Amygdala (tissue), 56 donors: ENCODE data around the gene ARFRP1.
"Not testable (repeated sequence)": the region's sequence is repeated elsewhere in the genome, so short reads cannot be mapped to it uniquely, and the experiment has no call there.

Experiments used
- DNase-seq, 56 donors: peaks; one replicate each; lab custom pipeline; 2025; lab: John Stamatoyannopoulos, UW

Gene ARFRP1

GRCh38 chr20:63733579-63734081 lies 25.9 kb upstream of the ARFRP1 start:
- DNase-seq, result no peak

GRCh38 chr20:63733117-63733516 lies 25.3 kb upstream of the ARFRP1 start:
- no peak for DNase-seq

- no peak for DNase-seq
Observed at GRCh38 chr20:63732118-63733095, 24.6 kb upstream of the ARFRP1 start.

- DNase-seq, result no peak
Observed at GRCh38 chr20:63731410-63731809, 23.6 kb upstream of the ARFRP1 start.

- not testable (repeated sequence) for DNase-seq
Observed at GRCh38 chr20:63730189-63730733, 22.5 kb upstream of the ARFRP1 start.

GRCh38 chr20:63722967-63723622 lies 15.3 kb upstream of the ARFRP1 start:
- DNase-seq, result not testable (repeated sequence)

GRCh38 chr20:63718996-63719395 lies 11.2 kb upstream of the ARFRP1 start:
- no peak for DNase-seq

- no peak for DNase-seq
Observed at GRCh38 chr20:63714858-63715257, 7.1 kb upstream of the ARFRP1 start.

- no peak for DNase-seq
Observed at GRCh38 chr20:63712191-63712590, 4.4 kb upstream of the ARFRP1 start.

- DNase-seq, result no peak
Observed at GRCh38 chr20:63711085-63711645, 3.4 kb upstream of the ARFRP1 start.

GRCh38 chr20:63709149-63709527 lies 1.4 kb upstream of the ARFRP1 start:
- DNase-seq, result no peak

- DNase-seq, result no peak
Observed at GRCh38 chr20:63708301-63709148, 749 bp upstream of the ARFRP1 start.

- DNase-seq, result peak in 4 of 56 donors; percentile 17 to 55 (median 46)
Observed at GRCh38 chr20:63706852-63707557, 771 bp downstream of the ARFRP1 start.

GRCh38 chr20:63706027-63706695 lies 1.6 kb downstream of the ARFRP1 start:
- no peak for DNase-seq

GRCh38 chr20:63705232-63706026 lies 2.3 kb downstream of the ARFRP1 start:
- no peak for DNase-seq

GRCh38 chr20:63704749-63705117 lies 3.0 kb downstream of the ARFRP1 start:
- DNase-seq, result no peak

- DNase-seq, result no peak
Observed at GRCh38 chr20:63703976-63704748, 3.6 kb downstream of the ARFRP1 start.
